MM.1S (cell line): Measurements from ENCODE around the gene IGF2BP3.
"Not testable (repeated sequence)": the region's sequence is repeated elsewhere in the genome, so short reads cannot be mapped to it uniquely, and the experiment has no call there.

Source experiments
- DNase-seq: peaks from one replicate; pipeline ENCODE4 v3.0.0-alpha.2; 2015
- H2AFZ ChIP-seq: fragments of 300-600 bp; sonication (generic); 2 replicates; pipeline ENCODE4 v1.6.0; 2016; ENCODE audit warnings: antibody characterized with exemption, low read length
- H3F3A ChIP-seq: fragments of 300-600 bp; sonication (generic); 2 replicates; pipeline ENCODE4 v1.6.1; 2016; ENCODE audit warnings: mild to moderate bottlenecking, antibody characterized with exemption, low read length, moderate library complexity, mixed read lengths; ENCODE audit not compliant: insufficient read depth
- H3K27ac ChIP-seq: fragments of 300-600 bp; sonication (generic); 2 replicates; pipeline ENCODE4 v1.5.1; 2016; ENCODE audit warnings: mild to moderate bottlenecking, low read length
- H3K27me3 ChIP-seq: fragments of 300-600 bp; sonication (generic); replicated peaks from 2 replicates; pipeline ENCODE4 v1.6.0; 2016; ENCODE audit warnings: low read length; ENCODE audit not compliant: insufficient read depth
- H3K36me3 ChIP-seq: fragments of 300-600 bp; sonication (generic); replicated peaks from 2 replicates; pipeline ENCODE4 v1.6.1; 2016; ENCODE audit warnings: mild to moderate bottlenecking, low read length, mixed read lengths; ENCODE audit not compliant: insufficient read depth
- H3K4me1 ChIP-seq: fragments of 300-600 bp; sonication (generic); 2 replicates; pipeline ENCODE4 v1.6.1; 2016; ENCODE audit warnings: low read length, mixed read lengths
- H3K4me2 ChIP-seq: fragments of 300-600 bp; sonication (generic); 2 replicates; pipeline ENCODE4 v1.6.0; 2016; ENCODE audit warnings: low read depth, low read length
- H3K4me3 ChIP-seq: fragments of 300-600 bp; sonication (generic); 2 replicates; pipeline ENCODE4 v1.5.1; 2016; ENCODE audit warnings: low read length, mixed read lengths
- H3K79me2 ChIP-seq: fragments of 300-600 bp; sonication (generic); 2 replicates; pipeline ENCODE4 v1.6.1; 2016; ENCODE audit warnings: mixed run types, low read length, mixed read lengths
- H3K9ac ChIP-seq: fragments of 300-600 bp; sonication (generic); 2 replicates; pipeline ENCODE4 v1.6.1; 2016; ENCODE audit warnings: low read length, mixed read lengths
- H3K9me2 ChIP-seq: fragments of 300-600 bp; sonication (generic); replicated peaks from 2 replicates; pipeline ENCODE4 v1.6.1; 2016; ENCODE audit warnings: mild to moderate bottlenecking, low read length, mixed read lengths; ENCODE audit not compliant: insufficient read depth
- H3K9me3 ChIP-seq: fragments of 300-600 bp; sonication (generic); replicated peaks from 2 replicates; pipeline ENCODE4 v1.6.1; 2016; ENCODE audit warnings: mild to moderate bottlenecking, low read length, mixed read lengths; ENCODE audit not compliant: insufficient read depth
- H4K20me1 ChIP-seq: fragments of 300-600 bp; sonication (generic); 2 replicates; pipeline ENCODE4 v1.6.1; 2016; ENCODE audit warnings: mild to moderate bottlenecking, low read length, moderate library complexity, mixed read lengths; ENCODE audit not compliant: insufficient read depth
- CTCF ChIP-seq: fragments of 300-600 bp; sonication (generic); IDR thresholded peaks from 2 replicates; pipeline ENCODE4 v1.5.1; 2016; ENCODE audit warnings: antibody characterized with exemption, low read length, mixed read lengths
- EZH2 ChIP-seq: fragments of 300-600 bp; sonication (generic); optimal IDR thresholded peaks from 2 replicates; pipeline ENCODE3; 2017; ENCODE audit warnings: low read depth, mild to moderate bottlenecking, antibody characterized with exemption, low read length, mixed read lengths
- EZH2phosphoT487 ChIP-seq: fragments of 300-600 bp; sonication (generic); IDR thresholded peaks from 2 replicates; pipeline ENCODE4 v1.6.1; 2018; ENCODE audit warnings: antibody characterized with exemption, low read length

The IGF2BP3 gene

GRCh38 chr7:23331132-23331531 is 139.2 kb downstream of the IGF2BP3 start:
- no peak overlapping the region for H3K4me2 ChIP-seq
- no peaks in the 10 kb centered on the region for H3K36me3 ChIP-seq
- no peaks in the 10 kb centered on the region for H3K4me1 ChIP-seq
- no peaks in the 10 kb centered on the region for H4K20me1 ChIP-seq
- no peaks in the 10 kb centered on the region for H3K9me3 ChIP-seq
- no peak overlapping the region for H2AFZ ChIP-seq
- H3K4me3 ChIP-seq: no peak overlapping the region
- H3K27ac ChIP-seq: no peak overlapping the region
- H3F3A ChIP-seq: no peaks in the 10 kb centered on the region
- no peaks in the 10 kb centered on the region for H3K27me3 ChIP-seq
- TF ChIP-seq EZH2 (no peak), CTCF (no peak), EZH2phosphoT487 (no peak)
- no peaks in the 10 kb centered on the region for H3K79me2 ChIP-seq
- no peaks in the 10 kb centered on the region for H3K9me2 ChIP-seq
- no peak for DNase-seq
- no peak overlapping the region for H3K9ac ChIP-seq

- no peaks in the 10 kb centered on the region for H3K9me2 ChIP-seq
- H2AFZ ChIP-seq: no peak overlapping the region
- H3F3A ChIP-seq: no peaks in the 10 kb centered on the region
- H3K36me3 ChIP-seq: no peaks in the 10 kb centered on the region
- no peak for DNase-seq
- no peaks in the 10 kb centered on the region for H3K27me3 ChIP-seq
- H3K4me1 ChIP-seq: no peaks in the 10 kb centered on the region
- H3K9ac ChIP-seq: no peak overlapping the region
- H3K4me3 ChIP-seq: no peak overlapping the region
- H3K4me2 ChIP-seq: no peak overlapping the region
- TF ChIP-seq EZH2 (no peak), CTCF (no peak), EZH2phosphoT487 (no peak)
- H3K9me3 ChIP-seq: no peaks in the 10 kb centered on the region
- H3K27ac ChIP-seq: no peak overlapping the region
- H3K79me2 ChIP-seq: no peaks in the 10 kb centered on the region
- H4K20me1 ChIP-seq: no peaks in the 10 kb centered on the region
Measured at GRCh38 chr7:23315366-23315765, 154.9 kb downstream of the IGF2BP3 start.

GRCh38 chr7:23312141-23312540 is 158.2 kb downstream of the IGF2BP3 start:
- H3K4me2 ChIP-seq, H3K9me2 ChIP-seq, H3K36me3 ChIP-seq, H2AFZ ChIP-seq, H3K27ac ChIP-seq, H3K9ac ChIP-seq, H3F3A ChIP-seq, DNase-seq, H3K4me3 ChIP-seq, H3K9me3 ChIP-seq, H3K4me1 ChIP-seq, H3K79me2 ChIP-seq, H3K27me3 ChIP-seq, H4K20me1 ChIP-seq: not testable (repeated sequence)

GRCh38 chr7:23308754-23309153 is 161.5 kb downstream of the IGF2BP3 start:
- no peaks in the 10 kb centered on the region for H3F3A ChIP-seq
- no peak for TF ChIP-seq EZH2phosphoT487
- TF ChIP-seq CTCF: no peak
- no peak for TF ChIP-seq EZH2
- no peaks in the 10 kb centered on the region; the same call in 1 of the 2 replicates for H4K20me1 ChIP-seq
- no peak overlapping the region for H3K4me3 ChIP-seq
- no peak overlapping the region for H3K27ac ChIP-seq
- no peaks in the 10 kb centered on the region for H3K9me2 ChIP-seq
- H3K36me3 ChIP-seq: peaks cover 10% of the 10 kb centered on the region; the same call in 1 of the 2 replicates
- no peak for DNase-seq
- H3K4me1 ChIP-seq: no peaks in the 10 kb centered on the region
- H3K9ac ChIP-seq: no peak overlapping the region
- no peaks in the 10 kb centered on the region for H3K27me3 ChIP-seq
- no peak overlapping the region for H2AFZ ChIP-seq
- H3K9me3 ChIP-seq: no peaks in the 10 kb centered on the region
- H3K4me2 ChIP-seq: no peak overlapping the region
- H3K79me2 ChIP-seq: peaks cover 41% of the 10 kb centered on the region
